HG02798 (cell line): ENCODE data around the gene ZNF396.

Source experiments
- ATAC-seq: cut with Tn5 transposase; IDR thresholded peaks from one replicate; pipeline ENCODE4 v1.9.1; 2021; ENCODE audit warnings: mild to moderate bottlenecking; ENCODE audit not compliant: unreplicated experiment, poor library complexity

ZNF396 gene

GRCh38 chr18:35376742-35377695, at the start of gene ZNF396:
ZNF396 (minus strand) TSS chr18:35377337; CDS start chr18:35374292, 3,045 bp downstream.
- ATAC-seq = peak; percentile 91

- ATAC-seq = no peak
Observed at GRCh38 chr18:35426786-35427185, 49.6 kb upstream of the ZNF396 start.

- ATAC-seq = no peak
Observed at GRCh38 chr18:35424356-35424755, 47.2 kb upstream of the ZNF396 start.

- ATAC-seq = no peak
Observed at GRCh38 chr18:35422237-35422636, 45.1 kb upstream of the ZNF396 start.

- ATAC-seq = no peak
Observed at GRCh38 chr18:35418610-35419009, 41.5 kb upstream of the ZNF396 start.

GRCh38 chr18:35417223-35417622, 40.1 kb upstream of the ZNF396 start:
- no peak for ATAC-seq

- no peak for ATAC-seq
Observed at GRCh38 chr18:35415511-35416073, 38.5 kb upstream of the ZNF396 start.

GRCh38 chr18:35413163-35413511, 36.0 kb upstream of the ZNF396 start:
- no peak for ATAC-seq

GRCh38 chr18:35411625-35412351, 34.7 kb upstream of the ZNF396 start:
- no peak for ATAC-seq

- ATAC-seq = peak; percentile 65
Observed at GRCh38 chr18:35410561-35410960, 33.4 kb upstream of the ZNF396 start.

GRCh38 chr18:35409911-35410310, 32.8 kb upstream of the ZNF396 start:
- ATAC-seq = no peak

GRCh38 chr18:35408843-35409261, 31.7 kb upstream of the ZNF396 start:
- ATAC-seq = no peak

GRCh38 chr18:35407871-35408481, 30.8 kb upstream of the ZNF396 start:
- peak; percentile 67 for ATAC-seq

GRCh38 chr18:35406666-35407065, 29.5 kb upstream of the ZNF396 start:
- ATAC-seq = no peak

- ATAC-seq = no peak
Observed at GRCh38 chr18:35397976-35398375, 20.8 kb upstream of the ZNF396 start.

- no peak for ATAC-seq
Observed at GRCh38 chr18:35393716-35394115, 16.6 kb upstream of the ZNF396 start.

GRCh38 chr18:35392375-35392774, 15.2 kb upstream of the ZNF396 start:
- ATAC-seq = no peak

GRCh38 chr18:35390951-35391700, 14.0 kb upstream of the ZNF396 start:
- no peak for ATAC-seq

GRCh38 chr18:35389095-35389618, 12.0 kb upstream of the ZNF396 start:
- no peak for ATAC-seq

- no peak for ATAC-seq
Observed at GRCh38 chr18:35387152-35387571, 10.0 kb upstream of the ZNF396 start.
